Epithelial cell of proximal tubule (primary cell): ENCODE results near the gene PDCD1. TPM values are rescaled to one million over a fixed set of nuclear protein-coding genes. Genes with fewer than 3 reads are reported as not detected.
A peak's percentile ranks its signal among the peaks of the same experiment; 100 is the strongest.

Experiments
- DNase-seq: peaks from one replicate; pipeline ENCODE4 v3.0.0-alpha.2; 2011; ENCODE audit warnings: low read depth
- H3K4me3 ChIP-seq: 2 replicates; pipeline ENCODE4 v1.5.1; 2011; ENCODE audit warnings: low read depth, mild to moderate bottlenecking, low read length
- total RNA-seq: library from RNA; depleted of rRNA; stranded (reverse); fragments of >200 nt; gene quantifications from 2 replicates; pipeline ENCODE4 v1.2.3, GENCODE V29; 2015
- TF ChIP-seq, protein P1 (sequence below): conservative IDR thresholded peaks from 2 replicates; pipeline ENCODE4 v1.5.1; 2012; ENCODE audit warnings: low read depth, mild to moderate bottlenecking, low read length

PDCD1 gene
- total RNA-seq, 1 donor from 2014 or later = 0.92 TPM

DNA sequence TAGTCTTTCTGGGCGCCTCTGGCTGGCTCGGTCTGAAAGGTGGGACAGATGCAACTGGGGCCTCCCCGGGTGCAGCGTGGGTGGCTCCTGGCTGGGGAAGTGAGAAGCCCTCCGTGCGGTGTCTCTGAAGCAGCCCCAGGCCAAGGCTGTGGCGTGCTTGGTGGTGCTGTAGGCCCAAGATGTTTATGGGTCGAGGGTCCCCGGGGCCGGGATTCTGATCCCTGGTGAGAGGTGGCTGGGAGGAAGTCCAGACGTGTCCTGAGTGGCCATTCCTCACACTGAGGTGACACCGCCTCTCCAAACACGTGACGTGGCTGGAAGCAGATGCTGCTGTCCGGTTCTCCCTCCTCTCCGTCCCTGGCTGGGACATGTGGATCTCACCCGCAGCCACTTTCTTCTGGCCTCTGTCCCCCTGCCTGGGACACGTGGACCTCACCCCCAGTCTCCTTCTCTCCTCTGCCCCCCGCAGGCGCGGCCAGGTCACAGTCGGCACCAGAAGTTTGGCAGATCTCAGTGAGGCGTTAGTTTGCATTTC lies 23.5 kb upstream of the PDCD1 start:
- TF ChIP-seq, protein P1, sequence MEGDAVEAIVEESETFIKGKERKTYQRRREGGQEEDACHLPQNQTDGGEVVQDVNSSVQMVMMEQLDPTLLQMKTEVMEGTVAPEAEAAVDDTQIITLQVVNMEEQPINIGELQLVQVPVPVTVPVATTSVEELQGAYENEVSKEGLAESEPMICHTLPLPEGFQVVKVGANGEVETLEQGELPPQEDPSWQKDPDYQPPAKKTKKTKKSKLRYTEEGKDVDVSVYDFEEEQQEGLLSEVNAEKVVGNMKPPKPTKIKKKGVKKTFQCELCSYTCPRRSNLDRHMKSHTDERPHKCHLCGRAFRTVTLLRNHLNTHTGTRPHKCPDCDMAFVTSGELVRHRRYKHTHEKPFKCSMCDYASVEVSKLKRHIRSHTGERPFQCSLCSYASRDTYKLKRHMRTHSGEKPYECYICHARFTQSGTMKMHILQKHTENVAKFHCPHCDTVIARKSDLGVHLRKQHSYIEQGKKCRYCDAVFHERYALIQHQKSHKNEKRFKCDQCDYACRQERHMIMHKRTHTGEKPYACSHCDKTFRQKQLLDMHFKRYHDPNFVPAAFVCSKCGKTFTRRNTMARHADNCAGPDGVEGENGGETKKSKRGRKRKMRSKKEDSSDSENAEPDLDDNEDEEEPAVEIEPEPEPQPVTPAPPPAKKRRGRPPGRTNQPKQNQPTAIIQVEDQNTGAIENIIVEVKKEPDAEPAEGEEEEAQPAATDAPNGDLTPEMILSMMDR = no peak
- DNase-seq = no peak
- H3K4me3 ChIP-seq = peak overlapping the region; percentile 59

DNA sequence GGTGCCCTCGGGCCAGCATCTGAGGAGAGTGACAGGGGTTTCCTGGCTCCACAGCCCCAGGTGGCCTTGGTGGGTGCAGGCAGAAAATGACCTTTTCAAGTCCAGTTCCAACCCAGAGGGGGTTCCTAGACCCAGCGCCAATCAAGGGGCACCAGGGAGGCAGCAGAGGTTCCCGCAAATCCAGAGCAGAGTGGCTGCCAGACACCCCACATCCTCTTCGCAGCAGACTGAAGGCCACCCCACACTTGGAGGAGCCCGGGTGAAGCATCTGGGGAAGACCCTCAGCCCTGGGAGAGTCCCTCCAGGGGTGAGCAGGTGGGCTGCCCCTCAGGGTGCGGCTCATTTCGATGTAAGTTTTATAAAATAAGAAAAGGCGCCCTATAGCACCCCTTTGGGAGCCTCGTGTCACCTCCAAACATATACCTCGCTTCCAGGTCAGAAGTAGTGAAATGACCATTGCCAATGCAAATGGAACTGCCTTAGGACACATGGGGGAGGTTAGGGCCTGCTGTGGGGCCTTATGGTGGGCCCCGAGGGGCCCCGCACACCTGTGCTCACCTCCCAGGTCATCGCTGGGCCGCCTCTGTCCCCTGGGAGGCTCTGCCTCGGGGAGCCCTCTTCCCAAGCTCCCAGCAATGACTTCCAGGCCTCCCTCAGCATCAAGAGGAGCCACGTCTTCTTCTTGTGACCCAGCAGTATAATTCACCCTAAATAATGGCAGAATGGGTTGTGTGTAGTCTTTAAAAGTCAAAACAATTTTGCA lies 21.8 kb upstream of the PDCD1 start:
- H3K4me3 ChIP-seq = peak overlapping the region; percentile 59
- no peak for DNase-seq
- TF ChIP-seq, protein P1 = no peak

DNA sequence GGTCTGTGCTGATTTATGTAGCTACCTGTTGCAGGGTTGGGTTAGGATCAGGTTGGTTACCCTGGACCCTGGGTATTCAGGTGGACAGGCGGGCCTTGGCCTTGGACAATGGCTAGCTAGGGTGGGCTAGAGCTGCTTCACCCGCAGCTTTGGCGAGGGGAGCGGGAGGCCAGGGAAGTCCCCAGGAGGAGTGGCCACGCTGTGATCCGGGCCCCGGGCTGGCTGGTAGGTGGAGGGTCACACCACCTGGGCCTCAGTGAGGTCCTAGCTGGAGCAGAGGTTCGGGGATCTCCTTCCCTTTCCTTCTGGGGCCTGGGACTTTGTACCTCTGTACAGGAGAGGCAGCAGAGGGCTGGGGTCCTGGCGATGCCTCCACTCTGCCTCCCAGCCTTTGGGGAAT lies 20.6 kb upstream of the PDCD1 start:
- no peak overlapping the region for H3K4me3 ChIP-seq
- TF ChIP-seq, protein P1 = no peak
- DNase-seq = no peak

DNA sequence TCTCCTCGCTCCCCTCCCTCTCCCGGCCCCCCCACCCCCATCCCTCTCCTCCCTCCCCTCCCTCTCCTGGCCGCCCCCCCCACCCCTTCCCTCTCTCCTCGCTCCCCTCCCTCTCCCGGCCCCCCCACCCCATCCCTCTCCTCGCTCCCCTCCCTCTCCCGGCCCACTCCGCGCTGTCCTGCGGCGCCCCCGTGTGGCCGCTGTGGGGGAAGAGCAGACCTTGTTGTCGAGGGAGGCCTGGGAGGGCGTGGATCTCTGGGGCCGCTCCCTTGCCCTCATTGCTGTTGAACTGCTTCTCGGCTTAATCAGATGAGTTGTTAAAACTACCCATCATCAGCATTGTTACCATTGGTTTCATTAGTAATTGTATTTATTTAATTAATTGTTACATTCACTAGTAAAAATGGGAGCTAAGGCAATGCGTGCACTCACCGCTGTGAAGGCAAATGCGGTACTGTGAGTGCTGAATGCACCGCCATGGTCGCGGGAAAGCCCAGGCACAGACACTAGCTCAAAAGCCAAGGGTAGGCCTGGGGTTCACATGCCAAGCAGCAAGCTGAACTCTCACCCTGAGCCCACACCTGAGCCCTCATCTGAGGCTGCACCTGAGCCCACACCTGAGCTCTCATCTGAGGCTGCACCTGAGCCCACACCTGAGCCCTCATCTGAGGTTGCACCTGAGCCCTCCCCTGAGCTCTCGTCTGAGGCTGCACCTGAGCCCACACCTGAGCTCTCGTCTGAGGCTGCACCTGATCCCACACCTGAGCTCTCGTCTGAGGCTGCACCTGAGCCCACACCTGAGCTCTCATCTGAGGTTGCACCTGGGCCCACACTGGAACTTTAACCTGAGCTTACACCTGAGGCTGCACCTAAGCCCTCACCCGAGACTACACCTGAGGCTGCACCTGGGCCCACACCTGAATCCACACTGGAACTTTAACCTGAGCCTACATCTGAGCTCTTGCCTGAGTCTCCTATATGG lies 19.6 kb upstream of the PDCD1 start:
- DNase-seq = no peak
- H3K4me3 ChIP-seq = no peak overlapping the region
- TF ChIP-seq, protein P1 = peak; percentile 66

DNA sequence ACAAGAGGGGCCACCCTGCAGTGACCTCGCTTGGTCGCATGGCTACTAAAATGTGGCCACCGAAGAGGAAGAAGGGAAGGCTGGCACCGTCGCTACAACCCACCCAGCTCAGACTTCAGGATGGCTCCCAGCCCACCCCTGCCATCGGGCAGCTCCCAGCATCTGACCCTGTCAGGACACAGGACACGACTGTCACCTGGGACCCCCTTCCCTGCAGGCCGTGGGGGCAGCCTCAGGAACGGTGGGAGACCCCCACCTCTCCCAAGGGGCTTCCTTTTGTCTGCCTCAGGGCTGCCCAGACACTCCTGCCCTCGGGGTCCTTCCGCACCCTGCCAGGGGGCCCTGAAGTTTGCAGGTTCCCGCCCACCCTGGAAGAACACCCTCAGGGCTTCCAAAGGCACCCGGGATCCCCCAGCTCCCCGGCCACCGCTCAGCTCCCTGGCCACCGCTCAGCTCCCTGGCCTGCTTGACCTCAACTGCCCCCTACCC lies 18.5 kb upstream of the PDCD1 start:
- TF ChIP-seq, protein P1 = no peak
- no peak for DNase-seq
- no peak overlapping the region for H3K4me3 ChIP-seq

DNA sequence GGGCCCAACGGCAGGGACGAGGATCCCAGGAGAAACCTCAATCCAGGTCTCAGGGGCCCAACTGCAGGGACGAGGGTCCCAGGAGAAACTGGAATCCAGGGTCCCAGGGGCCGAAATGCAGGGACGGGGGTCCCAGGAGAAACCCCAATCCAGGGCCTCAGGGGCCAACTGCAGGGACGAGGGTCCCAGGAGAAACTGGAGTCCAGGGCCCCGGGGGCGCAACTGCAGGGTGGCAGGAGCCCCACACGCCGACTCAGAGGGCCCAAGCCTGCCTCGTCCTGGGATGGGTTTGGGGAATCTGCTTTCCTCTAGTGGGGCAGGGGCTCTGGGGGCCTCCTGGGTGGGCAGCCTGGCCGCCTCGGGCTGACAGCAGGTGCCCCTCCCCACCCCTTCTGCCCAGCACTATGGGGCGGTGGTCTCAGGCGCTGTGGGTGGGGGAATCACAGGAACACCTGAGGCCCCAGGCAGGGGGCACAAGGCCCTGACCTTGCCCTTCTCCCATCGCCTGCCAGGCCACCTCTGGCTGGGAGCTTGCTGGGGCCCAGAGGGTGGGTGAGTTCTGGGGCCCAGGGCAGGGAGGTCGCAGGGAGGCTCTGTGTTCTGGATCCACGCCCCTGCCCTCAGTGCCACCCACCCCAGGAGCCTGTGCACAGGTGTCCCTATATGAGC lies 18.0 kb upstream of the PDCD1 start:
- no peak overlapping the region for H3K4me3 ChIP-seq
- TF ChIP-seq, protein P1 = no peak
- DNase-seq = no peak
